Measurements from ENCODE around the gene VENTX. TPM values are rescaled to one million over a fixed set of nuclear protein-coding genes. Genes with fewer than 3 reads are reported as not detected.

VENTX gene
- total RNA-seq, 1 donor from 2014 or later: 0.23 TPM

- Mint-ChIP-seq H3K36me3 (ENCODE audit: low read depth, unreplicated experiment) (no peaks in the 10 kb centered on the region), H3K9me3 (ENCODE audit: unreplicated experiment) (no peaks in the 10 kb centered on the region), H3K4me1 (ENCODE audit: unreplicated experiment) (no peaks in the 10 kb centered on the region), H3K27me3 (ENCODE audit: unreplicated experiment) (no peaks in the 10 kb centered on the region), H3K4me3 (ENCODE audit: unreplicated experiment) (no peak overlapping the region), H3K27ac (ENCODE audit: unreplicated experiment) (no peak overlapping the region)
- no peak for DNase-seq (ENCODE audit: low spot score)
- no peak for TF ChIP-seq CTCF (IDR thresholded peaks at IDR 0.05; ENCODE audit: unreplicated experiment)
Measured at GRCh38 chr10:133273534-133274143, 36.0 kb downstream of the VENTX start.

GRCh38 chr10:133274751-133275683 is 37.4 kb downstream of the VENTX start:
- DNase-seq (ENCODE audit: low spot score): no peak
- no peaks in the 10 kb centered on the region for H3K36me3 Mint-ChIP-seq (ENCODE audit: low read depth, unreplicated experiment)
- H3K27ac Mint-ChIP-seq (ENCODE audit: unreplicated experiment): no peak overlapping the region
- TF ChIP-seq CTCF (IDR thresholded peaks at IDR 0.05; ENCODE audit: unreplicated experiment): no peak
- H3K9me3 Mint-ChIP-seq (ENCODE audit: unreplicated experiment): no peaks in the 10 kb centered on the region
- H3K27me3 Mint-ChIP-seq (ENCODE audit: unreplicated experiment): no peaks in the 10 kb centered on the region
- H3K4me1 Mint-ChIP-seq (ENCODE audit: unreplicated experiment): no peaks in the 10 kb centered on the region
- H3K4me3 Mint-ChIP-seq (ENCODE audit: unreplicated experiment): no peak overlapping the region

GRCh38 chr10:133275684-133276092 is 38.0 kb downstream of the VENTX start:
- TF ChIP-seq CTCF (IDR thresholded peaks at IDR 0.05; ENCODE audit: unreplicated experiment): no peak
- Mint-ChIP-seq H3K27ac (ENCODE audit: unreplicated experiment) (no peak overlapping the region), H3K9me3 (ENCODE audit: unreplicated experiment) (no peaks in the 10 kb centered on the region), H3K4me1 (ENCODE audit: unreplicated experiment) (no peaks in the 10 kb centered on the region), H3K4me3 (ENCODE audit: unreplicated experiment) (no peak overlapping the region), H3K36me3 (ENCODE audit: low read depth, unreplicated experiment) (no peaks in the 10 kb centered on the region), H3K27me3 (ENCODE audit: unreplicated experiment) (no peaks in the 10 kb centered on the region)
- no peak for DNase-seq (ENCODE audit: low spot score)

- TF ChIP-seq CTCF (IDR thresholded peaks at IDR 0.05; ENCODE audit: unreplicated experiment): no peak
- Mint-ChIP-seq H3K4me3 (ENCODE audit: unreplicated experiment) (no peak overlapping the region), H3K4me1 (ENCODE audit: unreplicated experiment) (no peaks in the 10 kb centered on the region), H3K27ac (ENCODE audit: unreplicated experiment) (no peak overlapping the region), H3K36me3 (ENCODE audit: low read depth, unreplicated experiment) (no peaks in the 10 kb centered on the region), H3K9me3 (ENCODE audit: unreplicated experiment) (no peaks in the 10 kb centered on the region), H3K27me3 (ENCODE audit: unreplicated experiment) (no peaks in the 10 kb centered on the region)
- DNase-seq (ENCODE audit: low spot score): no peak
Measured at GRCh38 chr10:133276100-133276434, 38.4 kb downstream of the VENTX start.

All from endothelial cell (in vitro differentiated cells).